GM12878 (cell line): ENCODE data around the gene RABL6. TPM values are rescaled to one million over a fixed set of nuclear protein-coding genes. Genes with fewer than 3 reads are reported as not detected.

Source experiments
- ATAC-seq: fragments of 200-7000 bp; cut with Tn5 transposase; 3 replicates; pipeline ENCODE4 v1.9.1; 2020; ENCODE audit warnings: mild to moderate bottlenecking, moderate library complexity
- BruUV-seq: library from RNA; stranded (reverse); fragments of 400-500 nt; replicated peaks from 2 replicates; lab custom pipeline; 2021; lab: Mats Ljungman, UMichigan
- CTCF ChIA-PET: fragments of 300-600 bp; sonication (Branson Sonifier 250); formaldehyde crosslinking; extraction: SDS; loops from one replicate; lab custom pipeline; 2021; ENCODE audit warnings: inconsistent platforms; lab: Yijun Ruan, JAX
- POLR2A ChIA-PET: fragments of 350-600 bp; formaldehyde crosslinking; extraction: SDS; loops from one replicate; lab custom pipeline; 2021; ENCODE audit warnings: inconsistent platforms; lab: Charles Lee
- RAD21 ChIA-PET: fragments of 300-600 bp; sonication (Branson Sonifier 250); formaldehyde crosslinking; loops from one replicate; lab custom pipeline; 2023; ENCODE audit warnings: antibody characterized with exemption; ENCODE audit not compliant: unreplicated experiment; lab: Charles Lee
- SMC1A ChIA-PET: fragments of 300-600 bp; sonication (Branson Sonifier 250); formaldehyde crosslinking; loops from one replicate; lab custom pipeline; 2023; ENCODE audit not compliant: unreplicated experiment, uncharacterized antibody; lab: Charles Lee
- DNase-seq: peaks from one replicate; pipeline ENCODE4 v3.0.0-alpha.2; 2011; ENCODE audit warnings: low read depth, low spot score
- FAIRE-seq: peaks from 3 replicates; lab custom pipeline; 2011; peaks lifted over from hg19 to GRCh38; lab: Jason Lieb, UNC
- H2AFZ ChIP-seq: 2 replicates; pipeline ENCODE4 v1.6.0; 2011; ENCODE audit warnings: low read depth, low read length, control low read depth; ENCODE audit not compliant: control insufficient read depth
- H3K27ac ChIP-seq: 2 replicates; pipeline ENCODE4 v1.5.1; 2011; ENCODE audit warnings: control low read depth; ENCODE audit not compliant: control insufficient read depth, insufficient read depth
- H3K27me3 ChIP-seq, 2 experiments: replicated peaks in 1 of 2; 2 replicates each; pipeline versions ENCODE4 v1.6.0 to v1.6.1; 2011; ENCODE audit warnings: low read length in 1 of 2; ENCODE audit not compliant: control insufficient read depth in 2 of 2, insufficient read depth in 2 of 2
- H3K36me3 ChIP-seq, 2 experiments: 2 replicates each; pipeline ENCODE4 v1.5.1; 2011; ENCODE audit warnings: low read length in 1 of 2; ENCODE audit not compliant: control insufficient read depth in 2 of 2, insufficient read depth in 2 of 2
- H3K4me1 ChIP-seq: 2 replicates; pipeline ENCODE4 v1.6.1; 2011; ENCODE audit warnings: mild to moderate bottlenecking, low read length, moderate library complexity, mixed read lengths; ENCODE audit not compliant: control insufficient read depth, insufficient read depth
- H3K4me2 ChIP-seq: 2 replicates; pipeline ENCODE4 v1.6.0; 2011; ENCODE audit warnings: control low read depth; ENCODE audit not compliant: control insufficient read depth, insufficient read depth
- H3K4me3 ChIP-seq: fragments of 200-600 bp; sonication (generic); 2 replicates; pipeline ENCODE4 v1.5.1; 2016
- H3K79me2 ChIP-seq: 2 replicates; pipeline ENCODE4 v1.6.0; 2011; ENCODE audit warnings: low read length; ENCODE audit not compliant: control insufficient read depth, insufficient read depth
- H3K9ac ChIP-seq: 2 replicates; pipeline ENCODE4 v1.8.0; 2011; ENCODE audit warnings: low read length, control low read depth, mixed read lengths; ENCODE audit not compliant: control insufficient read depth, insufficient read depth
- H3K9me3 ChIP-seq: replicated peaks from 3 replicates; pipeline ENCODE4 v1.5.1; 2011; ENCODE audit warnings: mild to moderate bottlenecking, low read length; ENCODE audit not compliant: control insufficient read depth, insufficient read depth
- H4K20me1 ChIP-seq: 2 replicates; pipeline ENCODE4 v1.6.0; 2011; ENCODE audit not compliant: control insufficient read depth, insufficient read depth
- NKRF ChIP-seq: fragments of 450-650 bp; conservative IDR thresholded peaks from 2 replicates; pipeline ENCODE4 v1.6.1; 2017; ENCODE audit warnings: mild to moderate bottlenecking, moderate library complexity
- NR2C2 ChIP-seq: IDR thresholded peaks from 2 replicates; pipeline ENCODE4 v1.6.1; 2011; ENCODE audit warnings: borderline replicate concordance, low read depth; ENCODE audit not compliant: control insufficient read depth, insufficient read length
- TCF12 ChIP-seq: IDR thresholded peaks from 2 replicates; pipeline ENCODE4 v1.6.1; 2011; ENCODE audit warnings: low read depth, mild to moderate bottlenecking, low read length
- TCF3 ChIP-seq: IDR thresholded peaks from 2 replicates; pipeline ENCODE4 v1.6.1; 2012; ENCODE audit warnings: low read depth, mild to moderate bottlenecking, low read length, borderline replicate concordance; ENCODE audit not compliant: insufficient read depth
- WGBS: methylation state at CpG from one replicate; pipeline ENCODE4 v1.1.6; 2016; ENCODE audit warnings: low lambda C conversion rate; ENCODE audit not compliant: insufficient replicate concordance, insufficient coverage; ENCODE audit errors: missing lambda C conversion rate; 5-methylcytosine and 5-hydroxymethylcytosine counted together
- in situ Hi-C: fragments of 300-500 bp; cut with MboI; formaldehyde crosslinking; loops from 9 replicates; pipeline ENCODE4 v1.14.3; 2018; ENCODE audit warnings: mixed read lengths
- intact Hi-C: fragments of 100-400 bp; cut with micrococcal nuclease; formaldehyde crosslinking; loops from one replicate; pipeline ENCODE4 v1.14.2; 2022; ENCODE audit not compliant: unreplicated experiment
- polyA plus RNA-seq, 11 experiments: library from polyadenylated mRNA; depleted of rRNA in 4 of 11; unstranded in 6 of 11; stranded (reverse) in 5 of 11; fragments of >200 nt; fragmentation: Nextera tagmentation in 4 of 11; fragmentation: Illumina TruSeq in 1 of 11; extraction: Ambion mirVana in 4 of 11; extraction: Trizol in 1 of 11; gene quantifications; 1 replicate in 1 of 11; 2 replicates in 10 of 11; pipeline versions ENCODE4 v1.2.1 to v1.2.3, GENCODE V29; 2011 to 2016; ENCODE audit warnings: inconsistent platforms in 2 of 11, missing spikeins in 2 of 11, low read depth in 1 of 11
- total RNA-seq, 4 experiments: library from RNA; depleted of rRNA in 3 of 4; stranded (reverse); fragments of >200 nt in 3 of 4; fragmentation: Illumina TruSeq in 1 of 4; extraction: Trizol in 1 of 4; gene quantifications; 2 replicates each; pipeline versions ENCODE4 v1.2.1 to v1.2.3, GENCODE V29; 2013 to 2021
- TF ChIP-seq, protein P1 (sequence below), 3 experiments: IDR thresholded peaks in 2 of 3; conservative IDR thresholded peaks in 1 of 3; 2 replicates each; pipeline ENCODE4 v1.5.1; 2011; ENCODE audit warnings: low read depth in 3 of 3, low read length in 3 of 3, mild to moderate bottlenecking in 3 of 3, control low read depth in 2 of 3, moderate library complexity in 2 of 3, inconsistent platforms in 1 of 3, mixed read lengths in 1 of 3; ENCODE audit not compliant: control insufficient read depth in 2 of 3, insufficient read depth in 1 of 3; ENCODE audit errors: extremely low read depth in 1 of 3
- TF ChIP-seq, protein P2 (sequence below): fragments of 450-650 bp; IDR thresholded peaks from 2 replicates; pipeline ENCODE4 v1.6.1; 2017; ENCODE audit warnings: mild to moderate bottlenecking, low read depth, inconsistent platforms; ENCODE audit not compliant: poor library complexity, severe bottlenecking

The RABL6 gene
- total and polyA plus RNA-seq, 10 of the 15 experiments (the other 5 are each of a cell fraction or from before 2014, with no cell fraction given), result 1.4 to 134 (median 42.7) TPM

DNA sequence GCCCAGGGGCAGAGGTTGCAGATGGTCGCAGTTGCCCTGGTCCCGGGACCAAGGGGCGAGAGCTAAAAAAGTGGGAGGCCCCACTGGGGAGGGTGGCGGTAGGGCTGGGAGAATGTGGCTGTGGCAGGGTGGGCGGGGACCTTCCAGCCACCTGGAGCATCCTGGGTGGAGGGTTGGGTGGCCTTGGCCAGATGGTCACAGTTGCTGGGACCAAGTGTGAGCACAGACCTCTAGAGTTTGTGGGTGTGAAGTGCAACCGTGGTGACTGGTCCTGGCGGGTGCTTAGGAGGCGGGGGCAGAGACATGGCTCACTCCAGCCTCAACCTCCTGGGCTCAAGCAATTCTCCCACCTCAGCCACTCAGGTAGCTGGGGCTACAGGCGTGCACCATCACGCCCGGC lies 72.9 kb downstream of the RABL6 start:
- Histone ChIP-seq H3K4me1 (peaks cover 40% of the 10 kb centered on the region), H3K9me3 (no peaks in the 10 kb centered on the region), H3K27ac (no peak overlapping the region), H3K79me2 (peaks cover 8% of the 10 kb centered on the region), H4K20me1 (no peaks in the 10 kb centered on the region), H3K4me2 (no peak overlapping the region), H3K4me3 (no peak overlapping the region), H3K36me3 (no peaks in the 10 kb centered on the region), H2AFZ (no peak overlapping the region), H3K27me3 (no peaks in the 10 kb centered on the region), H3K9ac (no peak overlapping the region)
- intact Hi-C loops (loop anchor here (5.0 to 10.0 kb wide), 2 partner anchors 33 to 76 kb away; partner anchors contain the start of genes PHPT1 and RABL6), in situ Hi-C loops (no loop called here)
- ChIA-PET POLR2A (interaction anchor here (0.6 to 4.6 kb wide), 6 partner anchors 8 to 95 kb away, joined by 4 to 41 read pairs (median 6); no protein-coding TSS in a partner anchor), SMC1A (no interaction called here), RAD21 (interaction anchor here (2.0 kb wide), 1 partner anchor 11 kb away, joined by 8 read pairs; no protein-coding TSS in a partner anchor), CTCF (interaction anchor here (0.6 to 3.1 kb wide), 7 partner anchors 12 to 155 kb away, joined by 3 to 16 read pairs (median 9); no protein-coding TSS in a partner anchor)
- BruUV-seq, result no TSS peak
- 65% methylated on average over 11 of the region's 11 CpGs for WGBS
- FAIRE-seq (no peak), DNase-seq (no peak), ATAC-seq (peak; percentile 4; the same call in 1 of the 3 replicates)
- TF ChIP-seq NKRF (no peak), TCF3 (0 out of 2 replicates have a peak, but pooled peaks have one; percentile 39), NR2C2 (no peak), TCF12 (0 out of 2 replicates have a peak, but pooled peaks have one; percentile 27)
- TF ChIP-seq, protein P1, sequence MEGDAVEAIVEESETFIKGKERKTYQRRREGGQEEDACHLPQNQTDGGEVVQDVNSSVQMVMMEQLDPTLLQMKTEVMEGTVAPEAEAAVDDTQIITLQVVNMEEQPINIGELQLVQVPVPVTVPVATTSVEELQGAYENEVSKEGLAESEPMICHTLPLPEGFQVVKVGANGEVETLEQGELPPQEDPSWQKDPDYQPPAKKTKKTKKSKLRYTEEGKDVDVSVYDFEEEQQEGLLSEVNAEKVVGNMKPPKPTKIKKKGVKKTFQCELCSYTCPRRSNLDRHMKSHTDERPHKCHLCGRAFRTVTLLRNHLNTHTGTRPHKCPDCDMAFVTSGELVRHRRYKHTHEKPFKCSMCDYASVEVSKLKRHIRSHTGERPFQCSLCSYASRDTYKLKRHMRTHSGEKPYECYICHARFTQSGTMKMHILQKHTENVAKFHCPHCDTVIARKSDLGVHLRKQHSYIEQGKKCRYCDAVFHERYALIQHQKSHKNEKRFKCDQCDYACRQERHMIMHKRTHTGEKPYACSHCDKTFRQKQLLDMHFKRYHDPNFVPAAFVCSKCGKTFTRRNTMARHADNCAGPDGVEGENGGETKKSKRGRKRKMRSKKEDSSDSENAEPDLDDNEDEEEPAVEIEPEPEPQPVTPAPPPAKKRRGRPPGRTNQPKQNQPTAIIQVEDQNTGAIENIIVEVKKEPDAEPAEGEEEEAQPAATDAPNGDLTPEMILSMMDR (IDR thresholded peaks at IDR 0.05 in 2 of 3, conservative IDR thresholded peaks at IDR 0.05 in 1 of 3; ENCODE audit: control insufficient read depth in 2 of 3, extremely low read depth in 1 of 3, insufficient read depth in 1 of 3, low read depth in 3 of 3, low read length in 3 of 3), result no peak
- TF ChIP-seq, protein P2, sequence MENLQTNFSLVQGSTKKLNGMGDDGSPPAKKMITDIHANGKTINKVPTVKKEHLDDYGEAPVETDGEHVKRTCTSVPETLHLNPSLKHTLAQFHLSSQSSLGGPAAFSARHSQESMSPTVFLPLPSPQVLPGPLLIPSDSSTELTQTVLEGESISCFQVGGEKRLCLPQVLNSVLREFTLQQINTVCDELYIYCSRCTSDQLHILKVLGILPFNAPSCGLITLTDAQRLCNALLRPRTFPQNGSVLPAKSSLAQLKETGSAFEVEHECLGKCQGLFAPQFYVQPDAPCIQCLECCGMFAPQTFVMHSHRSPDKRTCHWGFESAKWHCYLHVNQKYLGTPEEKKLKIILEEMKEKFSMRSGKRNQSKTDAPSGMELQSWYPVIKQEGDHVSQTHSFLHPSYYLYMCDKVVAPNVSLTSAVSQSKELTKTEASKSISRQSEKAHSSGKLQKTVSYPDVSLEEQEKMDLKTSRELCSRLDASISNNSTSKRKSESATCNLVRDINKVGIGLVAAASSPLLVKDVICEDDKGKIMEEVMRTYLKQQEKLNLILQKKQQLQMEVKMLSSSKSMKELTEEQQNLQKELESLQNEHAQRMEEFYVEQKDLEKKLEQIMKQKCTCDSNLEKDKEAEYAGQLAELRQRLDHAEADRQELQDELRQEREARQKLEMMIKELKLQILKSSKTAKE, result no peak
